Measurements from ENCODE around the gene MTHFD1L.

MTHFD1L gene

GRCh38 chr6:150898399-150899170 lies 33.1 kb downstream of the MTHFD1L start:
- DNase-seq (ENCODE audit: low read depth) = no peak

GRCh38 chr6:150899231-150899630 lies 33.7 kb downstream of the MTHFD1L start:
- no peak for DNase-seq (ENCODE audit: low read depth)

- DNase-seq (ENCODE audit: low read depth) = no peak
These were observed 34.5 kb downstream of the MTHFD1L start for GRCh38 chr6:150900049-150900448.

- DNase-seq (ENCODE audit: low read depth) = no peak
These were observed 36.8 kb downstream of the MTHFD1L start for GRCh38 chr6:150902142-150902776.

GRCh38 chr6:150905769-150906168 lies 40.3 kb downstream of the MTHFD1L start:
- no peak for DNase-seq (ENCODE audit: low read depth)

GRCh38 chr6:150906641-150907326 lies 41.3 kb downstream of the MTHFD1L start:
- DNase-seq (ENCODE audit: low read depth) = no peak

GRCh38 chr6:150907383-150907782 lies 41.9 kb downstream of the MTHFD1L start:
- DNase-seq (ENCODE audit: low read depth) = no peak

GRCh38 chr6:150908901-150909300 lies 43.4 kb downstream of the MTHFD1L start:
- DNase-seq (ENCODE audit: low read depth) = no peak

GRCh38 chr6:150910561-150910960 lies 45.1 kb downstream of the MTHFD1L start:
- no peak for DNase-seq (ENCODE audit: low read depth)

- DNase-seq (ENCODE audit: low read depth) = no peak
These were observed 48.9 kb downstream of the MTHFD1L start for GRCh38 chr6:150914372-150914771.

GRCh38 chr6:150915131-150915879 lies 49.8 kb downstream of the MTHFD1L start:
- no peak for DNase-seq (ENCODE audit: low read depth)

- no peak for DNase-seq (ENCODE audit: low read depth)
These were observed 50.4 kb downstream of the MTHFD1L start for GRCh38 chr6:150915880-150916265.

- DNase-seq (ENCODE audit: low read depth) = no peak
These were observed 54.4 kb downstream of the MTHFD1L start for GRCh38 chr6:150919938-150920337.

- DNase-seq (ENCODE audit: low read depth) = no peak
These were observed 56.6 kb downstream of the MTHFD1L start for GRCh38 chr6:150922137-150922536.

- no peak for DNase-seq (ENCODE audit: low read depth)
These were observed 59.5 kb downstream of the MTHFD1L start for GRCh38 chr6:150924808-150925589.

- DNase-seq (ENCODE audit: low read depth) = no peak
These were observed 60.1 kb downstream of the MTHFD1L start for GRCh38 chr6:150925590-150925928.

GRCh38 chr6:150925976-150926375 lies 60.5 kb downstream of the MTHFD1L start:
- DNase-seq (ENCODE audit: low read depth) = no peak

- no peak for DNase-seq (ENCODE audit: low read depth)
These were observed 63.4 kb downstream of the MTHFD1L start for GRCh38 chr6:150928882-150929281.

GRCh38 chr6:150929416-150929815 lies 63.9 kb downstream of the MTHFD1L start:
- no peak for DNase-seq (ENCODE audit: low read depth)

- DNase-seq (ENCODE audit: low read depth) = no peak
These were observed 65.3 kb downstream of the MTHFD1L start for GRCh38 chr6:150930841-150931240.

- no peak for DNase-seq (ENCODE audit: low read depth)
These were observed 65.9 kb downstream of the MTHFD1L start for GRCh38 chr6:150931405-150931804.

GRCh38 chr6:150932996-150933395 lies 67.5 kb downstream of the MTHFD1L start:
- no peak for DNase-seq (ENCODE audit: low read depth)
